WERI-Rb-1 (cell line): Measurements from ENCODE around the gene THG1L.

Experiments used
- DNase-seq: peaks from one replicate; pipeline ENCODE4 v3.0.0-alpha.2; 2020
- H3K27ac ChIP-seq: fragments of 250-450 bp; sonication (Bioruptor Pico); 2 replicates; pipeline ENCODE4 v1.5.1; 2020; ENCODE audit warnings: mild to moderate bottlenecking, moderate library complexity
- H3K27me3 ChIP-seq: fragments of 250-450 bp; sonication (Bioruptor Pico); 2 replicates; pipeline ENCODE4 v1.5.1; 2021; ENCODE audit warnings: mild to moderate bottlenecking, low read depth, moderate library complexity; ENCODE audit not compliant: insufficient read depth, severe bottlenecking
- H3K36me3 ChIP-seq: fragments of 250-450 bp; sonication (Bioruptor Pico); 2 replicates; pipeline ENCODE4 v1.5.1; 2020; ENCODE audit warnings: mild to moderate bottlenecking, moderate library complexity
- H3K4me3 ChIP-seq: 2 replicates; pipeline ENCODE4 v1.5.1; 2011; ENCODE audit warnings: low read depth, mild to moderate bottlenecking, control low read depth, low read length
- H3K9me3 ChIP-seq: fragments of 250-450 bp; sonication (Bioruptor Pico); 2 replicates; pipeline ENCODE4 v1.5.1; 2021; ENCODE audit warnings: mild to moderate bottlenecking, moderate library complexity; ENCODE audit not compliant: severe bottlenecking
- TF ChIP-seq, protein P1 (sequence below): IDR thresholded peaks from 2 replicates; pipeline ENCODE4 v1.5.1; 2011; ENCODE audit warnings: low read depth, mild to moderate bottlenecking, control low read depth, inconsistent platforms, low read length

THG1L gene

DNA sequence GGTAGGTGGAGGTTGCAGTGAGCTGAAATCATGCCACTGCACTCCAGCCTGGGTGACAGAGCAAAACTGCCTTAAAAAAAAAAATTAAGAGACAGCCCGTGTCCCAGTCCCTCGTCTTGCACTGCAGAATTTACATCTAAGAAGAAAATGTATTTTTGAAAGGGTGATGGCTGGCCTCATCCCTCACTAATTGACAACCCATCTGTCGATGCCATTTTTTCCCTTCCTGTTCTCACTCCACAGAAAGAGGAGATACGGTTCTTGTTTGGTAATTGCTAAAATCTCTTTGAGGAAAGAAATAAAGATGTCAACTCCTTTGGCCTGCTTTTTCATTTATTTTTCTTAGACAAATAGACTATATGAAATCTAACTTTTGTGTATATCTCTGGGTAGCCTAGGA is 9.9 kb downstream of the THG1L start:
- Histone ChIP-seq H3K36me3 (peaks cover 9% of the 10 kb centered on the region), H3K9me3 (no peaks in the 10 kb centered on the region), H3K4me3 (no peak overlapping the region), H3K27ac (no peak overlapping the region), H3K27me3 (no peaks in the 10 kb centered on the region)
- no peak for DNase-seq
- TF ChIP-seq, protein P1, sequence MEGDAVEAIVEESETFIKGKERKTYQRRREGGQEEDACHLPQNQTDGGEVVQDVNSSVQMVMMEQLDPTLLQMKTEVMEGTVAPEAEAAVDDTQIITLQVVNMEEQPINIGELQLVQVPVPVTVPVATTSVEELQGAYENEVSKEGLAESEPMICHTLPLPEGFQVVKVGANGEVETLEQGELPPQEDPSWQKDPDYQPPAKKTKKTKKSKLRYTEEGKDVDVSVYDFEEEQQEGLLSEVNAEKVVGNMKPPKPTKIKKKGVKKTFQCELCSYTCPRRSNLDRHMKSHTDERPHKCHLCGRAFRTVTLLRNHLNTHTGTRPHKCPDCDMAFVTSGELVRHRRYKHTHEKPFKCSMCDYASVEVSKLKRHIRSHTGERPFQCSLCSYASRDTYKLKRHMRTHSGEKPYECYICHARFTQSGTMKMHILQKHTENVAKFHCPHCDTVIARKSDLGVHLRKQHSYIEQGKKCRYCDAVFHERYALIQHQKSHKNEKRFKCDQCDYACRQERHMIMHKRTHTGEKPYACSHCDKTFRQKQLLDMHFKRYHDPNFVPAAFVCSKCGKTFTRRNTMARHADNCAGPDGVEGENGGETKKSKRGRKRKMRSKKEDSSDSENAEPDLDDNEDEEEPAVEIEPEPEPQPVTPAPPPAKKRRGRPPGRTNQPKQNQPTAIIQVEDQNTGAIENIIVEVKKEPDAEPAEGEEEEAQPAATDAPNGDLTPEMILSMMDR = no peak

DNA sequence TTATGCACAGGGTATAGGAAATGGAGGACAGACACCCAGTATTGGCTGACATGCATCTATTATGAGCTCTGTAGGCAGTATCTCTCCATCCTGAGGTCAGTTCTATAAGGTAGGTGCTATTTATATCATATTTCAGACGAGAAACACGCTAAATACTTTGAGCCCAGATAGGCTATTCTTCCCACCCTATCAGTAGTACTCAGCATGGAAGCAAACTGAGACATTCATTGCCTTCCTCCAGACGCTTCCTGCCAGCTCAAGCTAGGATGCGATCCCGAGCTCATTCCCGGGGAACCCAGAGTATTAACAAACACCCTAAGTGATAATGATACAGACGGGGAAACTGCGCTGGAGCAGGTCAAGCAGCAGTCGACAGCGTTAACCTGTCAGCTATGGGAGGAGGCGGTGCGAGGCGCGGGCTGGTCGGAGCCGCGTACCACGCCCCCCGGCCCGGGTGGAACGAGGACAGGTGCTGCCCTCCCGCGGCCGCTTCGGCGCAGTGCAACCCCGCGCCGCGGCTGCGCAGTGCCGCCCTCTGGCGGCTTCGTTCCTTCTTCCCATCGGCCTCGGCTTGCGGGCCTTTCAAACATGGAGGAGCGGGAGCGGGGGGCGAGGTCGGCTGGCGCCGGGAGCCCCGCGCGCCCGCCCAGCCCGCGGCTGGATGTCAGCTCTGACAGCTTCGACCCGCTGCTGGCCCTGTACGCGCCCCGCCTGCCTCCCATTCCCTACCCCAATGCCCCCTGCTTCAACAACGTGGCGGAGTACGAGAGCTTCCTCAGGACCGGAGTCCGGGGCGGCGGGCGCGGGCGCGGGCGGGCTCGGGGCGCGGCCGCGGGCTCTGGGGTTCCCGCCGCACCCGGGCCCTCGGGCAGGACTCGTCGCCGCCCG is 12.2 kb downstream of the THG1L start, which contains the start of gene LSM11:
TSS of gene LSM11 (plus strand) at position 550 of the 888 bp plus-strand sequence. CDS start at position 589, 39 bp downstream.
- peak within 1 kb of the TSS; percentile 65 for H3K27ac ChIP-seq
- peak within 1 kb of the TSS; percentile 64 for H3K4me3 ChIP-seq
- peaks cover 3% of the 10 kb centered on the region; the same call in 1 of the 2 replicates for H3K36me3 ChIP-seq
- H3K27me3 ChIP-seq = no peaks in the 10 kb centered on the region
- TF ChIP-seq, protein P1 = peak; percentile 99
- H3K9me3 ChIP-seq = no peaks in the 10 kb centered on the region
- peak; percentile 88 for DNase-seq

DNA sequence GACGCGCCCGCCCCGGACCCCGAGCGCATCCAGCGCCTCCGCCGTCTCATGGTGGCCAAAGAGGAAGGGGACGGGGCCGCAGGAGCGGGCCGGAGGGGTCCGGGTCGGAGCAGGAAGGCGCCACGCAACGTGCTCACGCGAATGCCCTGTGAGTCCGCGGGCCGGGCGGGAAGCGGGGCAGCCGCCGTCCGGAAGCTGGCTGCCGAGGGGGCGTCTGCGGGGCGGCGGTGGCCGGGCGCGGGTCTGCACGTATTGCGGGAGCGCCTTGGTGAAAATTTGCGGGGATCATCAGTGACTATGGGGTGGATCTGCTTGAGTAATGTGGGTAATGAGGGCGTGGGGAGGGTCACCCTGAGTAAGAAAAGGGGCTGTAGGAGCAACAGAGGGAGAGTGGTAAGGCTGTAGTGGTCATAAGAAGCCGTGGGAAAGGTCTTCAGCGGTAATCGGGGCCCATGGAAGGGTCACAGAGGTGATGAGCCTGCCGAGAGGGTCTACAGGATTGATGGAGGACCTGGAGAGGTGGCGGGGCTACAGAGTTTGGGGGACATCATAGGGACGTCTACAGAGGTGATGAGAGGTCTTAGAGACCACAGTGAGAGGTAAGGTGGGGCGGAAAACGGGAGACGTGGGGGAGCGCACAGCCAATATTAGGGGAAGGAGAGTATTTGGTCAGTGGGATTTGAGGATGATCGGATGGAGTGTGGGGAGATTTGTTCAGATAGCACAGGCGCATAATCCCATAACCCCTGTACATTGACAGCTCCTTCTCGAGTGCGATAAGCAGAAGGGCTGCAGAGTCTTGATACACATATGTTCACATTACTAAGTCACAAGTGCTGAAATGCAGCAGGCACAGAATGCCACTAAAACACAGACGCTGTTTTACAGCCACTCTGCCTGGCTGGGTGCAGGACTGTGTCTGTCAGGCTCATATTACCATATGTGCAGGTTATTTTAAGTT is 13.1 kb downstream of the THG1L start:
- Histone ChIP-seq H3K36me3 (peaks cover 3% of the 10 kb centered on the region; the same call in 1 of the 2 replicates), H3K4me3 (peak overlapping the region; percentile 64), H3K9me3 (no peaks in the 10 kb centered on the region), H3K27ac (peak overlapping the region; percentile 65), H3K27me3 (no peaks in the 10 kb centered on the region)
- TF ChIP-seq, protein P1 = no peak
- DNase-seq = peak; percentile 30

DNA sequence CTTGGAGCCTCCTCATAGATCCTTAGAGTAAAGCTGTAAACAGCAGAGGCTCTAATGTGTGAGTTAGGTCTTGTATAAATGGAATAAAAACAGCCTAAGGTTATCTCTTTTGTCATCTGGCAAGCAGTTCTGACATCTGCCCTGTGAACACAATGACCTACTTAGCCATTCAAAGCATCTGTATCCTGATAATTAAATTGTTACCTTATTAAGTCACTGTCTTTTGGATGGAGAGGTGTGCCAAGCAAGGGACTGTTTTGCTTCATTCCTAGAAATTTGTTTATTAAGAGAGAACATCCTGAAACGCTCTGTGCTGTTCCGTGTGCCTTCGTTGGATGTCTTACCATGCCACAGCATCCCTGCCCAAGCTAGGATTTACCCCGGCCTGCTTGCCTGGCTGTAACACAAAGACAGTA is 13.8 kb downstream of the THG1L start:
- TF ChIP-seq, protein P1 = no peak
- no peaks in the 10 kb centered on the region; the same call in 1 of the 2 replicates for H3K36me3 ChIP-seq
- no peak overlapping the region for H3K4me3 ChIP-seq
- no peak for DNase-seq
- no peaks in the 10 kb centered on the region for H3K27me3 ChIP-seq
- H3K9me3 ChIP-seq = no peaks in the 10 kb centered on the region
- H3K27ac ChIP-seq = no peak overlapping the region

DNA sequence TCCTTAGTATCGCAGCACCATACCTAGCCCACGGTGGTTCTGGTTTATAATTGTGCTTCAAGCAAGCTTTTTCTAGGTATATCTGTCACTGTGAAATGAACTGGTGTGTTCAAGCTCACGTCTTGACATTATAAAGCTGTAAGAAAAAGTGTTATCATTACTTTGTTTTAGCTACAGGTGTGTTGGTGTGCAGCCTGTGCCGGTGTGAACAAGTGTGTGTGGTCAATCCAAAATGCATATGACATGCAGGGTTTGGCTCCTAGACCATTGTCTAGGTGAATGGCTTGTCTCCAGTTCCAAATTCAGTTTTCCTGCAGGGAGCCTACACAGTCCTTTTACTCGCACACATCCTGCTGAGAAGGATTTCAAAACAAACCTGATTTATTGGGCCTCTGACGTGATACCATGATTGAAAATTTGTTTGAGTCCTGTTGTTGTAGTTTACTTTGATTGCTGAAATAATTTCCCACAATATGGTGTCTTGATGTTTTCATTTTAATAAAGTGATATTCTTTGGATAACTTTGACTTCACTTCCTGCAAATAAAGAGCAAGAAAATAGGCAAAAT is 16.0 kb downstream of the THG1L start:
- H3K4me3 ChIP-seq = no peak overlapping the region
- TF ChIP-seq, protein P1 = no peak
- no peaks in the 10 kb centered on the region for H3K27me3 ChIP-seq
- no peak for DNase-seq
- H3K36me3 ChIP-seq = peaks cover 1% of the 10 kb centered on the region; the same call in 1 of the 2 replicates
- H3K27ac ChIP-seq = no peak overlapping the region
- H3K9me3 ChIP-seq = no peaks in the 10 kb centered on the region
